ENCODE measurements around the gene CHID1.
A peak's percentile ranks its signal among the peaks of the same experiment; 100 is the strongest.

Gene CHID1

GRCh38 chr11:898540-899190 is 11.9 kb downstream of the CHID1 start:
- ChIA-PET CTCF (interaction anchor here (0.7 to 1.6 kb wide), 4 partner anchors 9 to 152 kb away, joined by 3 to 5 read pairs (median 4); no protein-coding TSS in a partner anchor), POLR2A (ENCODE audit: low non-redundant PET) (no interaction called here)
- DNase-seq (ENCODE audit: low spot score): no peak
- H3K27ac ChIP-seq: no peak overlapping the region
- 0 out of 2 replicates have a peak, but pooled peaks have one; percentile 3 for TF ChIP-seq CTCF (conservative IDR thresholded peaks at IDR 0.05; ENCODE audit: low read depth)

GRCh38 chr11:898143-898511 is 12.5 kb downstream of the CHID1 start:
- CTCF ChIA-PET: interaction anchor here (0.6 to 1.6 kb wide), 6 partner anchors 10 to 153 kb away, joined by 3 to 5 read pairs (median 4); no protein-coding TSS in a partner anchor
- POLR2A ChIA-PET (ENCODE audit: low non-redundant PET): no interaction called here
- TF ChIP-seq CTCF (conservative IDR thresholded peaks at IDR 0.05; ENCODE audit: low read depth): peak; percentile 31; the same call in 1 of the 2 replicates
- H3K27ac ChIP-seq: peak overlapping the region; percentile 6; the same call in 1 of the 2 replicates
- DNase-seq (ENCODE audit: low spot score): peak; percentile 18

GRCh38 chr11:897253-898142 is 13.1 kb downstream of the CHID1 start:
- TF ChIP-seq CTCF (conservative IDR thresholded peaks at IDR 0.05; ENCODE audit: low read depth): no peak
- ChIA-PET CTCF (interaction anchor here (0.6 to 1.6 kb wide), 7 partner anchors 10 to 154 kb away, joined by 3 to 5 read pairs (median 3); no protein-coding TSS in a partner anchor), POLR2A (ENCODE audit: low non-redundant PET) (no interaction called here)
- no peak for DNase-seq (ENCODE audit: low spot score)
- H3K27ac ChIP-seq: peak overlapping the region; percentile 6; the same call in 1 of the 2 replicates

- POLR2A ChIA-PET (ENCODE audit: low non-redundant PET): interaction anchor here (0.6 kb wide), 1 partner anchor 26 kb away, joined by 3 read pairs; no protein-coding TSS in a partner anchor
- no peak for DNase-seq (ENCODE audit: low spot score)
- CTCF ChIA-PET: interaction anchor here (0.7 to 1.2 kb wide), 2 partner anchors 18 to 26 kb away, joined by 3 read pairs; no protein-coding TSS in a partner anchor
- peak overlapping the region; percentile 35 for H3K27ac ChIP-seq
- TF ChIP-seq CTCF (conservative IDR thresholded peaks at IDR 0.05; ENCODE audit: low read depth): no peak
Measured at GRCh38 chr11:895331-896110, 15.1 kb downstream of the CHID1 start.

GRCh38 chr11:894575-895201 is 15.9 kb downstream of the CHID1 start:
- TF ChIP-seq CTCF (conservative IDR thresholded peaks at IDR 0.05; ENCODE audit: low read depth): no peak
- ChIA-PET POLR2A (ENCODE audit: low non-redundant PET) (no interaction called here), CTCF (interaction anchor here (1.2 kb wide), 1 partner anchor 25 kb away, joined by 3 read pairs; no protein-coding TSS in a partner anchor)
- no peak for DNase-seq (ENCODE audit: low spot score)
- H3K27ac ChIP-seq: peak overlapping the region; percentile 35
